OCI-LY7 (cell line): ENCODE results near the gene TXNL4B. TPM values are rescaled to one million over a fixed set of nuclear protein-coding genes. Genes with fewer than 3 reads are reported as not detected.

Experiments
- BruUV-seq: library from RNA; stranded (reverse); fragments of 400-500 nt; replicated peaks from 2 replicates; lab custom pipeline; 2021; lab: Mats Ljungman, UMichigan
- CTCF ChIA-PET: fragments of 300-600 bp; sonication (Branson Sonifier 250); formaldehyde crosslinking; loops from one replicate; lab custom pipeline; 2022; ENCODE audit warnings: antibody characterized with exemption; ENCODE audit not compliant: unreplicated experiment; lab: Charles Lee
- POLR2A ChIA-PET: fragments of 300-600 bp; sonication (Branson Sonifier 250); formaldehyde crosslinking; loops from one replicate; lab custom pipeline; 2022; ENCODE audit warnings: antibody characterized with exemption; lab: Charles Lee
- DNase-seq: peaks from one replicate; pipeline ENCODE4 v3.0.0-alpha.2; 2015; ENCODE audit warnings: low spot score
- H2AFZ ChIP-seq: fragments of 200-600 bp; sonication (generic), shearing (Covaris generic); 2 replicates; pipeline ENCODE4 v1.6.1; 2014; ENCODE audit warnings: mild to moderate bottlenecking, antibody characterized with exemption, low read length, moderate library complexity
- H3K27ac ChIP-seq: fragments of 200-600 bp; sonication (generic); 2 replicates; pipeline ENCODE4 v1.5.1; 2014; ENCODE audit warnings: mixed run types, low read depth, mild to moderate bottlenecking, moderate library complexity, low read length, inconsistent platforms; ENCODE audit not compliant: poor library complexity, severe bottlenecking
- H3K36me3 ChIP-seq: fragments of 200-600 bp; sonication (generic); 2 replicates; pipeline ENCODE4 v1.6.1; 2014; ENCODE audit warnings: mild to moderate bottlenecking, antibody characterized with exemption, low read length, moderate library complexity, mixed read lengths; ENCODE audit not compliant: insufficient read depth
- H3K4me1 ChIP-seq: fragments of 200-600 bp; sonication (generic); 2 replicates; pipeline ENCODE4 v1.5.1; 2014; ENCODE audit warnings: mild to moderate bottlenecking, low read length; ENCODE audit not compliant: insufficient read depth, poor library complexity, severe bottlenecking
- H3K4me2 ChIP-seq: fragments of 200-600 bp; sonication (generic); 2 replicates; pipeline ENCODE4 v1.6.1; 2014; ENCODE audit warnings: mild to moderate bottlenecking, low read length
- H3K4me3 ChIP-seq: fragments of 200-600 bp; sonication (generic); 2 replicates; pipeline ENCODE4 v1.5.1; 2014; ENCODE audit warnings: mild to moderate bottlenecking, low read depth, low read length; ENCODE audit not compliant: poor library complexity, severe bottlenecking
- H3K79me2 ChIP-seq: fragments of 200-600 bp; sonication (generic); 2 replicates; pipeline ENCODE4 v1.6.1; 2016; ENCODE audit warnings: low read depth, mild to moderate bottlenecking, low read length, moderate library complexity, mixed read lengths; ENCODE audit not compliant: insufficient read depth
- H3K9me2 ChIP-seq: fragments of 200-600 bp; sonication (generic); 2 replicates; pipeline ENCODE4 v1.6.1; 2016; ENCODE audit warnings: mild to moderate bottlenecking, low read length, mixed read lengths; ENCODE audit not compliant: insufficient read depth
- H3K9me3 ChIP-seq: fragments of 200-600 bp; sonication (generic); 2 replicates; pipeline ENCODE4 v1.6.1; 2014; ENCODE audit warnings: mild to moderate bottlenecking, mixed run types, low read length, mixed read lengths
- H4K20me1 ChIP-seq: fragments of 200-600 bp; sonication (generic); 2 replicates; pipeline ENCODE4 v1.6.1; 2014; ENCODE audit warnings: mild to moderate bottlenecking, antibody characterized with exemption, low read length, moderate library complexity, mixed read lengths; ENCODE audit not compliant: insufficient read depth
- CTCF ChIP-seq: fragments of 200-600 bp; sonication (generic); conservative IDR thresholded peaks from 2 replicates; pipeline ENCODE4 v1.5.1; 2014; ENCODE audit warnings: mild to moderate bottlenecking, antibody characterized with exemption, low read length, moderate library complexity, mixed read lengths
- EZH2phosphoT487 ChIP-seq: fragments of 200-600 bp; sonication (generic); IDR thresholded peaks from 2 replicates; pipeline ENCODE4 v1.6.1; 2018; ENCODE audit warnings: low read depth, borderline replicate concordance, mild to moderate bottlenecking, mixed run types, antibody characterized with exemption, low read length, moderate library complexity, mixed read lengths
- intact Hi-C: fragments of 100-400 bp; cut with micrococcal nuclease; formaldehyde crosslinking; loops from one replicate; pipeline ENCODE4 v1.10.0; 2022; ENCODE audit not compliant: unreplicated experiment
- total RNA-seq, 2 experiments: library from RNA; depleted of rRNA in 1 of 2; stranded (reverse); fragments of >200 nt in 1 of 2; shearing (Covaris generic) in 1 of 2; gene quantifications; 2 replicates each; pipeline ENCODE4 v1.2.3, GENCODE V29; 2014 to 2022

TXNL4B gene
- total RNA-seq, 2 experiments from 2014 or later, result 7.9 to 14.5 TPM

- ChIA-PET CTCF (no interaction called here), POLR2A (interaction anchor here (0.5 to 0.7 kb wide), 2 partner anchors 229 to 503 kb away, joined by 3 to 5 read pairs; no protein-coding TSS in a partner anchor)
- H3K4me2 ChIP-seq, result no peak overlapping the region
- no peak overlapping the region for H3K27ac ChIP-seq
- H2AFZ ChIP-seq, result no peak overlapping the region
- H4K20me1 ChIP-seq, result no peaks in the 10 kb centered on the region
- no peaks in the 10 kb centered on the region for H3K9me2 ChIP-seq
- TF ChIP-seq CTCF (no peak), EZH2phosphoT487 (no peak)
- no TSS peak for BruUV-seq
- H3K4me3 ChIP-seq, result no peak overlapping the region
- no peaks in the 10 kb centered on the region for H3K36me3 ChIP-seq
- H3K79me2 ChIP-seq, result no peaks in the 10 kb centered on the region
- no peaks in the 10 kb centered on the region for H3K9me3 ChIP-seq
- DNase-seq, result no peak
- intact Hi-C loops, result no loop called here
- no peaks in the 10 kb centered on the region for H3K4me1 ChIP-seq
These were observed 24.5 kb downstream of the TXNL4B start for GRCh38 chr16:72068930-72069329.

- DNase-seq, result peak; percentile 47
- ChIA-PET POLR2A (interaction anchor here (0.5 to 1.0 kb wide), 2 partner anchors 29 to 538 kb away, joined by 3 read pairs; no protein-coding TSS in a partner anchor), CTCF (no interaction called here)
- TF ChIP-seq EZH2phosphoT487, result no peak
- TF ChIP-seq CTCF, result peak; percentile 83
- Histone ChIP-seq H3K4me1 (no peaks in the 10 kb centered on the region), H3K79me2 (no peaks in the 10 kb centered on the region), H4K20me1 (no peaks in the 10 kb centered on the region), H3K36me3 (no peaks in the 10 kb centered on the region), H2AFZ (no peak overlapping the region), H3K4me3 (no peak overlapping the region), H3K9me3 (no peaks in the 10 kb centered on the region), H3K27ac (no peak overlapping the region), H3K9me2 (no peaks in the 10 kb centered on the region), H3K4me2 (no peak overlapping the region)
- intact Hi-C loops, result loop anchor here (2.0 kb wide), 1 partner anchor 32 kb away; no protein-coding TSS in a partner anchor
- BruUV-seq, result no TSS peak
These were observed 26.7 kb downstream of the TXNL4B start for GRCh38 chr16:72066747-72067146.

- POLR2A ChIA-PET, result no interaction called here
- no peaks in the 10 kb centered on the region for H3K4me1 ChIP-seq
- H3K4me3 ChIP-seq, result no peak overlapping the region
- H2AFZ ChIP-seq, result no peak overlapping the region
- BruUV-seq, result no TSS peak
- H3K9me3 ChIP-seq, result no peaks in the 10 kb centered on the region
- no peak overlapping the region for H3K27ac ChIP-seq
- H3K79me2 ChIP-seq, result no peaks in the 10 kb centered on the region
- H3K36me3 ChIP-seq, result no peaks in the 10 kb centered on the region
- TF ChIP-seq EZH2phosphoT487, result no peak
- no peak for TF ChIP-seq CTCF
- H4K20me1 ChIP-seq, result no peaks in the 10 kb centered on the region
- intact Hi-C loops, result no loop called here
- no peak for DNase-seq
- H3K4me2 ChIP-seq, result no peak overlapping the region
- H3K9me2 ChIP-seq, result no peaks in the 10 kb centered on the region
- CTCF ChIA-PET, result no interaction called here
These were observed 29.0 kb downstream of the TXNL4B start for GRCh38 chr16:72064361-72064894.
